Measurements from ENCODE around the gene EMC9. TPM values are rescaled to one million over a fixed set of nuclear protein-coding genes. Genes with fewer than 3 reads are reported as not detected.

EMC9 gene
- total and polyA plus RNA-seq, 2 of the 8 experiments (the other 6 are each of a cell fraction or from before 2014, with no cell fraction given): 38.4 to 47.2 TPM

- no peak overlapping the region for H2BK20ac ChIP-seq (ENCODE audit: low read length)
- no peak overlapping the region for H3K18ac ChIP-seq (ENCODE audit: extremely low read depth, low read length)
- no peak overlapping the region for H3K56ac ChIP-seq (replicated peaks; ENCODE audit: insufficient read length, low read depth, low read length)
- no peak overlapping the region for H3K9ac ChIP-seq (replicated peaks in 1 of 4; ENCODE audit: extremely low read depth in 1 of 4, low read depth in 3 of 4, low read length in 3 of 4)
- no peak overlapping the region for H2BK5ac ChIP-seq (ENCODE audit: low read depth, low read length)
- no peak overlapping the region for H3K4me2 ChIP-seq (ENCODE audit: insufficient read depth in 1 of 2, low read depth in 2 of 2, low read length in 2 of 2)
- H3K14ac ChIP-seq (ENCODE audit: insufficient read length): no peak overlapping the region
- H3K9me3 ChIP-seq (ENCODE audit: insufficient read depth in 2 of 2, low read depth in 1 of 2, low read length in 1 of 2): no peaks in the 10 kb centered on the region
- TF ChIP-seq BACH1 (IDR thresholded peaks at IDR 0.05; ENCODE audit: low read length) (no peak), HDAC6 (IDR thresholded peaks at IDR 0.05; ENCODE audit: low read depth, low read length) (no peak), SIRT6 (IDR thresholded peaks at IDR 0.05; ENCODE audit: low read length) (no peak), E2F6 (IDR thresholded peaks at IDR 0.05) (no peak), GABPA (IDR thresholded peaks at IDR 0.05; ENCODE audit: borderline replicate concordance, insufficient read depth, low read length) (no peak), NANOG (IDR thresholded peaks at IDR 0.05; ENCODE audit: insufficient read depth, low read depth, low read length, poor library complexity, severe bottlenecking) (no peak), CBX5 (IDR thresholded peaks at IDR 0.05; ENCODE audit: low read depth, low read length) (no peak)
- TF ChIP-seq, protein P1, sequence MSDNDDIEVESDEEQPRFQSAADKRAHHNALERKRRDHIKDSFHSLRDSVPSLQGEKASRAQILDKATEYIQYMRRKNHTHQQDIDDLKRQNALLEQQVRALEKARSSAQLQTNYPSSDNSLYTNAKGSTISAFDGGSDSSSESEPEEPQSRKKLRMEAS (IDR thresholded peaks at IDR 0.05): no peak
- DNase-seq (ENCODE audit: low read depth in 1 of 2, low spot score in 2 of 2): no peak
- WGBS, 2 experiments (ENCODE audit: extremely low coverage in 1 of 2, insufficient coverage in 1 of 2, insufficient read length in 1 of 2, insufficient replicate concordance in 2 of 2, low coverage in 1 of 2, low lambda C conversion rate in 2 of 2, missing lambda C conversion rate in 1 of 2): 93% methylated on average over 9 of the region's 9 CpGs; no CpG with 5 or more reads in 1 of the 2 experiments
- no peak overlapping the region for H4K5ac ChIP-seq (ENCODE audit: insufficient read length, low read depth, low read length)
- H2BK120ac ChIP-seq (replicated peaks; ENCODE audit: low read depth, low read length): no peak overlapping the region
- H4K91ac ChIP-seq (replicated peaks; ENCODE audit: insufficient read length, low read length): no peak overlapping the region
- ChIA-PET CTCF (ENCODE audit: partially characterized antibody) (interaction anchor here (0.6 to 3.4 kb wide), 9 partner anchors 7 to 161 kb away, joined by 3 to 26 read pairs (median 4); partner anchors contain the start of genes EMC9, IRF9, PCK2 and PSME1), POLR2A (ENCODE audit: partially characterized antibody) (interaction anchor here (0.6 to 9.6 kb wide), 13 partner anchors 9 to 733 kb away, joined by 3 to 86 read pairs (median 5); partner anchors contain the start of genes DCAF11, EMC9, IRF9 and NRL)
- H3K79me1 ChIP-seq (ENCODE audit: low read depth, low read length): peaks cover 9% of the 10 kb centered on the region; the same call in 1 of the 2 replicates
- H3K4ac ChIP-seq (replicated peaks; ENCODE audit: insufficient read length, low read depth, low read length): no peak overlapping the region
- no peak overlapping the region for H2AK5ac ChIP-seq (ENCODE audit: low read depth, low read length)
- peaks cover 0 to 25% of the 10 kb centered on the region in 2 experiments; a peak in 3 of 4 replicates for H3K79me2 ChIP-seq (ENCODE audit: control insufficient read depth in 1 of 2, insufficient read depth in 2 of 2, low read length in 2 of 2)
- FAIRE-seq: no peak
- H4K20me1 ChIP-seq (replicated peaks in 1 of 2; ENCODE audit: control insufficient read depth in 1 of 2, insufficient read depth in 2 of 2, low read length in 2 of 2): peaks cover 0 to 23% of the 10 kb centered on the region in 2 experiments
- H3K27me3 ChIP-seq (replicated peaks in 1 of 4; ENCODE audit: control insufficient read depth in 3 of 4, extremely low read depth in 1 of 4, insufficient read depth in 3 of 4, low read length in 3 of 4): no peaks in the 10 kb centered on the region; a peak in 1 of 7 replicates
- H3K36me3 ChIP-seq (ENCODE audit: control insufficient read depth in 2 of 4, insufficient read depth in 4 of 4, low read length in 3 of 4): peaks cover 21 to 42% (median 40%) of the 10 kb centered on the region in 4 experiments
- no peak overlapping the region for H3K23ac ChIP-seq (ENCODE audit: insufficient read length)
- no peak overlapping the region for H3K27ac ChIP-seq (ENCODE audit: low read depth, low read length)
- H4K8ac ChIP-seq (ENCODE audit: extremely low read depth, insufficient read depth, low read length): no peak overlapping the region; the same call in 1 of the 2 replicates
- H3K4me3 ChIP-seq (ENCODE audit: extremely low read depth in 1 of 4, insufficient read depth in 2 of 4, low read depth in 3 of 4, low read length in 4 of 4): no peak overlapping the region
- peaks cover 0 to 10% (median 6%) of the 10 kb centered on the region in 4 experiments; a peak in 5 of 7 replicates for H3K4me1 ChIP-seq (replicated peaks in 1 of 4; ENCODE audit: control insufficient read depth in 3 of 4, insufficient read depth in 4 of 4, low read length in 3 of 4)
- H3K23me2 ChIP-seq (ENCODE audit: low read depth, low read length): peaks cover 10% of the 10 kb centered on the region
- no peak overlapping the region for H2AFZ ChIP-seq (ENCODE audit: low read length)
- no peak overlapping the region for H2BK15ac ChIP-seq (ENCODE audit: low read length)
- H2BK12ac ChIP-seq (ENCODE audit: low read depth, low read length): no peak overlapping the region
Observed at GRCh38 chr14:24150567-24150966, 9.2 kb upstream of the EMC9 start.

Data from H1 (cell line).